Activated CD4-positive, alpha-beta T cell treated with anti-CD3 and anti-CD28 coated beads, Interleukin-2, amount 50 U/mL, for 16 hours (primary cell): Measurements from ENCODE around the gene MEGF8.
"Not testable (repeated sequence)": the region's sequence is repeated elsewhere in the genome, so short reads cannot be mapped to it uniquely, and the experiment has no call there.

Experiments
- DNase-seq: peaks from one replicate; pipeline ENCODE4 v3.0.0-alpha.2; 2020

The MEGF8 gene

GRCh38 chr19:42309686-42310085 is 15.7 kb upstream of the MEGF8 start:
- no peak for DNase-seq

GRCh38 chr19:42311657-42312056 is 13.8 kb upstream of the MEGF8 start:
- DNase-seq: no peak

- no peak for DNase-seq
Observed at GRCh38 chr19:42312370-42312769, 13.1 kb upstream of the MEGF8 start.

- no peak for DNase-seq
Observed at GRCh38 chr19:42313096-42313839, 12.2 kb upstream of the MEGF8 start, which contains the start of gene TMEM145. Gene TMEM145 (plus strand): TSS chr19:42313309. CDS start chr19:42313377, 68 bp downstream.

GRCh38 chr19:42313840-42314755 is 11.3 kb upstream of the MEGF8 start:
- no peak for DNase-seq

- no peak for DNase-seq
Observed at GRCh38 chr19:42315024-42315423, 10.4 kb upstream of the MEGF8 start.

- no peak for DNase-seq
Observed at GRCh38 chr19:42316223-42317211, 8.9 kb upstream of the MEGF8 start.

- no peak for DNase-seq
Observed at GRCh38 chr19:42317535-42317934, 7.9 kb upstream of the MEGF8 start.

GRCh38 chr19:42322305-42322704 is 3.1 kb upstream of the MEGF8 start:
- no peak for DNase-seq

GRCh38 chr19:42323473-42323851 is 2.0 kb upstream of the MEGF8 start:
- no peak for DNase-seq

GRCh38 chr19:42323852-42324654 is 1.4 kb upstream of the MEGF8 start:
- no peak for DNase-seq

- DNase-seq: no peak
Observed at GRCh38 chr19:42324655-42325307, 654 bp upstream of the MEGF8 start.

GRCh38 chr19:42325896-42326771 is 699 bp downstream of the MEGF8 start:
- DNase-seq: no peak

GRCh38 chr19:42326969-42327368 is 1.5 kb downstream of the MEGF8 start:
- DNase-seq: no peak

- DNase-seq: no peak
Observed at GRCh38 chr19:42327381-42327780, 1.9 kb downstream of the MEGF8 start.

- DNase-seq: no peak
Observed at GRCh38 chr19:42328106-42328505, 2.7 kb downstream of the MEGF8 start.

- DNase-seq: no peak
Observed at GRCh38 chr19:42328854-42329253, 3.4 kb downstream of the MEGF8 start.

GRCh38 chr19:42330241-42330711 is 4.8 kb downstream of the MEGF8 start:
- no peak for DNase-seq

- DNase-seq: not testable (repeated sequence)
Observed at GRCh38 chr19:42331333-42331732, 5.9 kb downstream of the MEGF8 start.

- DNase-seq: no peak
Observed at GRCh38 chr19:42332059-42332458, 6.6 kb downstream of the MEGF8 start.
